K562 (cell line): ENCODE measurements around the gene ELMO1.

Experiments used
- CREM ChIP-seq: IDR thresholded peaks from 2 replicates; pipeline ENCODE4 v1.6.1; 2014; ENCODE audit warnings: antibody characterized with exemption, low read depth
- ETV6 ChIP-seq, 3 experiments: fragments of 150-350 bp in 1 of 3; sonication (generic) in 1 of 3; formaldehyde crosslinking in 1 of 3; IDR thresholded peaks; 2 replicates each; pipeline versions ENCODE4 v1.6.1 to v1.8.0; 2014 to 2022; ENCODE audit warnings: borderline replicate concordance in 2 of 3, low read depth in 2 of 3, antibody characterized with exemption in 1 of 3, low read length in 1 of 3, mild to moderate bottlenecking in 1 of 3, missing genetic modification reagents in 1 of 3
- IRF9 ChIP-seq: fragments of 450-650 bp; IDR thresholded peaks from 2 replicates; pipeline ENCODE4 v1.6.1; 2016; ENCODE audit warnings: missing biosample characterization, missing genetic modification characterization
- JUN ChIP-seq, 2 experiments: sonication (generic) in 1 of 2; formaldehyde crosslinking in 1 of 2; IDR thresholded peaks; 2 replicates each; pipeline versions ENCODE4 v1.6.1 to v1.8.0; 2012 to 2022; ENCODE audit warnings: borderline replicate concordance in 2 of 2, mild to moderate bottlenecking in 2 of 2, improper control_type of control experiment in 1 of 2, low read depth in 1 of 2, low read length in 1 of 2, missing genetic modification reagents in 1 of 2
- KAT7 ChIP-seq: sonication (generic); formaldehyde crosslinking; IDR thresholded peaks from 2 replicates; pipeline ENCODE4 v1.8.0; 2022; ENCODE audit warnings: missing genetic modification reagents, mild to moderate bottlenecking, borderline replicate concordance
- KDM4B ChIP-seq, 2 experiments: fragments of 450-650 bp in 1 of 2; sonication (generic) in 1 of 2; IDR thresholded peaks; 2 replicates each; pipeline ENCODE4 v1.6.1; 2016 to 2017; ENCODE audit warnings: borderline replicate concordance in 2 of 2, antibody characterized with exemption in 1 of 2, low read depth in 1 of 2, mild to moderate bottlenecking in 1 of 2
- PHF8 ChIP-seq: fragments of 200-600 bp; sonication (generic); IDR thresholded peaks from 2 replicates; pipeline ENCODE4 v1.6.1; 2012; ENCODE audit warnings: mixed run types, mild to moderate bottlenecking, inconsistent platforms, low read length, moderate library complexity, borderline replicate concordance
- SIN3A ChIP-seq, 2 experiments: fragments of 150-350 bp in 1 of 2; IDR thresholded peaks; 2 replicates each; pipeline ENCODE4 v1.6.1; 2011 to 2016; ENCODE audit warnings: borderline replicate concordance in 2 of 2, low read depth in 2 of 2, low read length in 2 of 2, mild to moderate bottlenecking in 2 of 2, moderate library complexity in 2 of 2; ENCODE audit not compliant: control insufficient read depth in 1 of 2
- SP1 ChIP-seq: sonication (generic); formaldehyde crosslinking; IDR thresholded peaks from 2 replicates; pipeline ENCODE4 v1.8.1; 2022; ENCODE audit warnings: mild to moderate bottlenecking, missing genetic modification reagents
- XRCC3 ChIP-seq: fragments of 450-650 bp; IDR thresholded peaks from 2 replicates; pipeline ENCODE4 v1.6.1; 2017; ENCODE audit warnings: mild to moderate bottlenecking, moderate library complexity
- YY1 ChIP-seq, 3 experiments: IDR thresholded peaks; 2 replicates each; pipeline ENCODE4 v1.6.1; 2011; ENCODE audit warnings: low read length in 2 of 3, mild to moderate bottlenecking in 2 of 3, moderate library complexity in 2 of 3, borderline replicate concordance in 1 of 3, control low read depth in 1 of 3, low read depth in 1 of 3; ENCODE audit not compliant: insufficient read depth in 3 of 3, insufficient replicate concordance in 2 of 3, control insufficient read depth in 1 of 3, insufficient read length in 1 of 3; ENCODE audit errors: extremely low read depth in 1 of 3
- ZNF133 ChIP-seq: fragments of 250-450 bp; sonication (Bioruptor Pico); IDR thresholded peaks from 2 replicates; pipeline ENCODE4 v1.4.0; 2020; ENCODE audit warnings: mild to moderate bottlenecking

GRCh38 chr7:36898186-36898585, 550.5 kb downstream of the ELMO1 start:
- TF ChIP-seq KDM4B (IDR thresholded peaks at IDR 0.05; ENCODE audit: borderline replicate concordance in 2 of 2, low read depth in 1 of 2) (no peak), XRCC3 (no peak), ETV6 (IDR thresholded peaks at IDR 0.05; ENCODE audit: borderline replicate concordance in 1 of 2, low read depth in 2 of 2, low read length in 1 of 2) (no peak), ETV6 (CRISPR knock-in tag; IDR thresholded peaks at IDR 0.05; ENCODE audit: borderline replicate concordance) (no peak), SIN3A (IDR thresholded peaks at IDR 0.05; ENCODE audit: borderline replicate concordance in 2 of 2, control insufficient read depth in 1 of 2, low read depth in 2 of 2, low read length in 2 of 2) (no peak), CREM (no peak), JUN (IDR thresholded peaks at IDR 0.05; ENCODE audit: borderline replicate concordance, low read depth, low read length) (no peak), JUN (CRISPR knock-in tag; IDR thresholded peaks at IDR 0.05; ENCODE audit: borderline replicate concordance) (no peak), ZNF133 (no peak), SP1 (CRISPR knock-in tag) (no peak), KAT7 (CRISPR knock-in tag) (no peak), YY1 (IDR thresholded peaks at IDR 0.05; ENCODE audit: borderline replicate concordance in 1 of 3, control insufficient read depth in 1 of 3, extremely low read depth in 1 of 3, insufficient read depth in 3 of 3, insufficient read length in 1 of 3, insufficient replicate concordance in 2 of 3, low read depth in 1 of 3, low read length in 2 of 3) (no peak), IRF9 (tag) (no peak), PHF8 (no peak)
